ENCODE data around the gene SRP68.

The SRP68 gene

GRCh38 chr17:76017481-76018339 is 54.6 kb downstream of the SRP68 start:
- DNase-seq (ENCODE audit: low spot score) = no peak

- DNase-seq (ENCODE audit: low spot score) = no peak
Observed at GRCh38 chr17:76014925-76015261, 57.4 kb downstream of the SRP68 start.

- DNase-seq (ENCODE audit: low spot score) = peak; percentile 21
Observed at GRCh38 chr17:76014100-76014924, 58.0 kb downstream of the SRP68 start.

GRCh38 chr17:76013377-76013932 is 58.9 kb downstream of the SRP68 start:
- no peak for DNase-seq (ENCODE audit: low spot score)

GRCh38 chr17:76011951-76012350 is 60.4 kb downstream of the SRP68 start:
- no peak for DNase-seq (ENCODE audit: low spot score)

- DNase-seq (ENCODE audit: low spot score) = no peak
Observed at GRCh38 chr17:76009969-76010661, 62.2 kb downstream of the SRP68 start.

- no peak for DNase-seq (ENCODE audit: low spot score)
Observed at GRCh38 chr17:76009447-76009846, 62.9 kb downstream of the SRP68 start.

- no peak for DNase-seq (ENCODE audit: low spot score)
Observed at GRCh38 chr17:76008630-76009425, 63.5 kb downstream of the SRP68 start.

- DNase-seq (ENCODE audit: low spot score) = no peak
Observed at GRCh38 chr17:76008208-76008607, 64.1 kb downstream of the SRP68 start.

GRCh38 chr17:76007850-76008165 is 64.5 kb downstream of the SRP68 start:
- no peak for DNase-seq (ENCODE audit: low spot score)

GRCh38 chr17:76007131-76007849 is 65.0 kb downstream of the SRP68 start:
- DNase-seq (ENCODE audit: low spot score) = no peak

GRCh38 chr17:76005263-76006149 is 66.8 kb downstream of the SRP68 start:
- peak; percentile 57 for DNase-seq (ENCODE audit: low spot score)

- DNase-seq (ENCODE audit: low spot score) = no peak
Observed at GRCh38 chr17:76004750-76005262, 67.5 kb downstream of the SRP68 start.

- DNase-seq (ENCODE audit: low spot score) = no peak
Observed at GRCh38 chr17:76003915-76004314, 68.4 kb downstream of the SRP68 start.

GRCh38 chr17:76002100-76002499 is 70.2 kb downstream of the SRP68 start:
- no peak for DNase-seq (ENCODE audit: low spot score)

GRCh38 chr17:76000755-76001521 is 71.4 kb downstream of the SRP68 start, which contains the start of gene CDK3:
Gene CDK3, plus strand, starts transcription at chr17:76000855. Its CDS starts 571 bp downstream, at chr17:76001426.
- DNase-seq (ENCODE audit: low spot score) = no peak

- no peak for DNase-seq (ENCODE audit: low spot score)
Observed at GRCh38 chr17:76000016-76000754, 72.1 kb downstream of the SRP68 start.

- no peak for DNase-seq (ENCODE audit: low spot score)
Observed at GRCh38 chr17:75998327-75998795, 74.0 kb downstream of the SRP68 start.

Data from putamen (tissue), 1 donor.